ENCODE measurements around the gene SERPINA3.

The SERPINA3 gene

GRCh38 chr14:94582851-94583250 is 29.3 kb upstream of the SERPINA3 start:
- Histone ChIP-seq H3F3A (ENCODE audit: control insufficient read depth, insufficient read depth) (no peaks in the 10 kb centered on the region), H3K27ac (ENCODE audit: low read depth, low read length) (no peak overlapping the region), H3K27me3 (ENCODE audit: control insufficient read depth, low read length) (peaks cover 9% of the 10 kb centered on the region; the same call in 1 of the 2 replicates), H3K4me1 (ENCODE audit: control insufficient read depth, low read length) (no peaks in the 10 kb centered on the region), H3K9me3 (ENCODE audit: control insufficient read depth, insufficient read depth, low read length) (no peaks in the 10 kb centered on the region), H3K9me2 (replicated peaks; ENCODE audit: control insufficient read depth, low read length) (no peaks in the 10 kb centered on the region), H3K4me3 (ENCODE audit: low read length) (no peak overlapping the region), H4K20me1 (ENCODE audit: control insufficient read depth, insufficient read depth, low read depth, low read length) (no peaks in the 10 kb centered on the region), H3K36me3 (ENCODE audit: control insufficient read depth, low read length) (no peaks in the 10 kb centered on the region), H3K4me2 (ENCODE audit: low read length) (no peak overlapping the region), H3K79me2 (ENCODE audit: control insufficient read depth, low read length) (no peaks in the 10 kb centered on the region)
- TF ChIP-seq EZH2phosphoT487 (IDR thresholded peaks at IDR 0.05; ENCODE audit: borderline replicate concordance, low read length) = no peak
- TF ChIP-seq CTCF (IDR thresholded peaks at IDR 0.05; ENCODE audit: low read depth, low read length, poor library complexity, severe bottlenecking) = no peak

GRCh38 chr14:94583557-94583956 is 28.6 kb upstream of the SERPINA3 start:
- Histone ChIP-seq H3K27ac (ENCODE audit: low read depth, low read length) (no peak overlapping the region), H3K9me2 (replicated peaks; ENCODE audit: control insufficient read depth, low read length) (no peaks in the 10 kb centered on the region), H3K4me1 (ENCODE audit: control insufficient read depth, low read length) (no peaks in the 10 kb centered on the region), H3K36me3 (ENCODE audit: control insufficient read depth, low read length) (no peaks in the 10 kb centered on the region), H3K4me2 (ENCODE audit: low read length) (no peak overlapping the region), H3K9me3 (ENCODE audit: control insufficient read depth, insufficient read depth, low read length) (no peaks in the 10 kb centered on the region), H3F3A (ENCODE audit: control insufficient read depth, insufficient read depth) (no peaks in the 10 kb centered on the region), H3K79me2 (ENCODE audit: control insufficient read depth, low read length) (no peaks in the 10 kb centered on the region), H4K20me1 (ENCODE audit: control insufficient read depth, insufficient read depth, low read depth, low read length) (no peaks in the 10 kb centered on the region), H3K4me3 (ENCODE audit: low read length) (no peak overlapping the region), H3K27me3 (ENCODE audit: control insufficient read depth, low read length) (peaks cover 9% of the 10 kb centered on the region; the same call in 1 of the 2 replicates)
- no peak for TF ChIP-seq CTCF (IDR thresholded peaks at IDR 0.05; ENCODE audit: low read depth, low read length, poor library complexity, severe bottlenecking)
- no peak for TF ChIP-seq EZH2phosphoT487 (IDR thresholded peaks at IDR 0.05; ENCODE audit: borderline replicate concordance, low read length)

DNA sequence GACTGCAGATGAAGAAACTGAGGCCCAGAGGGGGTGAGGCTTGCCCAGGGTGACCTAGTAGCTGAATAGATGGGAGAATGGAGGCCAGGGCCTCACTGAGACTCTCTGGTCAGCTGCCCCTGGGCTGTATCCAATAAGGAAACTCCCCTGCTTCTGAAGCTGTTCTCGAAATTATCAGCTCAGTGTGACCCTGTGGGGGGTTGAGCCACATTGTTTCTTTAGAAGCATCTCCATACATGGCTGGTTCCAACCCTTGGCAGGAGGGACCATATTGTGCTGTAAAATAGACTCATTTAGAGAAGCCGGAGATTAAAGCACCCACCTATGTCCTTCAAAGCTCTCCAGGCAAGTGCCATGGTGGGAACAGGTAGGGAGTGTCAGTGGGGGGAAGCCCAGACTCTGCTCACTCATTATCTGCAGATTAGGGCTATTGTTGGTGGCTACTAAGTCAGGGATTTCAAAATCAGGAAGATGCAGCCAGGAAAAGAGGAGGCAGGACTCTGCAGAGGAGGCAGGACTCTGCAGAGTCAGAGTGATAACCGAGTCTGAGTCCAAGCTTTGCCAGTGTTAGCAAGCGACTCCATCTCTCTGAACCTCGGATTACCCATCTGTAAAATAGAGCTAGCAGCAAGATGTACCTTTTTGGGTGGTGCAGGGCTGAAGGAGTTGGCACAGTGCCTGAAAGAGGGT is 27.5 kb upstream of the SERPINA3 start:
- no peaks in the 10 kb centered on the region for H4K20me1 ChIP-seq (ENCODE audit: control insufficient read depth, insufficient read depth, low read depth, low read length)
- no peaks in the 10 kb centered on the region for H3K4me1 ChIP-seq (ENCODE audit: control insufficient read depth, low read length)
- no peaks in the 10 kb centered on the region for H3K79me2 ChIP-seq (ENCODE audit: control insufficient read depth, low read length)
- H3K9me2 ChIP-seq (replicated peaks; ENCODE audit: control insufficient read depth, low read length) = no peaks in the 10 kb centered on the region
- H3K27me3 ChIP-seq (ENCODE audit: control insufficient read depth, low read length) = peaks cover 12% of the 10 kb centered on the region; the same call in 1 of the 2 replicates
- H3K36me3 ChIP-seq (ENCODE audit: control insufficient read depth, low read length) = no peaks in the 10 kb centered on the region
- no peak overlapping the region for H3K27ac ChIP-seq (ENCODE audit: low read depth, low read length)
- TF ChIP-seq EZH2phosphoT487 (IDR thresholded peaks at IDR 0.05; ENCODE audit: borderline replicate concordance, low read length) = no peak
- no peak for TF ChIP-seq CTCF (IDR thresholded peaks at IDR 0.05; ENCODE audit: low read depth, low read length, poor library complexity, severe bottlenecking)
- H3K9me3 ChIP-seq (ENCODE audit: control insufficient read depth, insufficient read depth, low read length) = no peaks in the 10 kb centered on the region
- H3K4me3 ChIP-seq (ENCODE audit: low read length) = no peak overlapping the region
- no peak overlapping the region for H3K4me2 ChIP-seq (ENCODE audit: low read length)
- H3F3A ChIP-seq (ENCODE audit: control insufficient read depth, insufficient read depth) = no peaks in the 10 kb centered on the region

Data from DOHH2 (cell line).